GM23338 (cell line): Measurements from ENCODE around the gene MATR3. TPM values are rescaled to one million over a fixed set of nuclear protein-coding genes. Genes with fewer than 3 reads are reported as not detected.

Experiments
- ATAC-seq: fragments of 200-7000 bp; cut with Tn5 transposase; 3 replicates; pipeline ENCODE4 v1.9.1; 2020
- DNase-seq: peaks from one replicate; pipeline ENCODE4 v3.0.0-alpha.2; 2015; ENCODE audit warnings: low spot score
- H2AFZ ChIP-seq: fragments of 200-600 bp; sonication (generic); 2 replicates; pipeline ENCODE4 v1.8.0; 2016; ENCODE audit warnings: antibody characterized with exemption, mild to moderate bottlenecking, moderate library complexity
- H3F3A ChIP-seq: fragments of 200-600 bp; sonication (generic); replicated peaks from 2 replicates; pipeline ENCODE4 v1.8.0; 2017; ENCODE audit warnings: antibody characterized with exemption, mixed run types, low read depth
- H3K27ac ChIP-seq: fragments of 200-600 bp; sonication (generic); 2 replicates; pipeline ENCODE4 v1.6.1; 2016; ENCODE audit warnings: low read depth
- H3K27me3 ChIP-seq: fragments of 200-600 bp; sonication (generic); 2 replicates; pipeline ENCODE4 v1.8.0; 2016; ENCODE audit warnings: mild to moderate bottlenecking, mixed run types, moderate library complexity; ENCODE audit not compliant: insufficient read depth
- H3K36me3 ChIP-seq: fragments of 200-600 bp; sonication (generic); 2 replicates; pipeline ENCODE4 v1.8.0; 2016; ENCODE audit warnings: mild to moderate bottlenecking; ENCODE audit not compliant: insufficient read depth
- H3K4me1 ChIP-seq: fragments of 200-600 bp; sonication (generic); 2 replicates; pipeline ENCODE4 v1.8.0; 2016; ENCODE audit warnings: mild to moderate bottlenecking, moderate library complexity; ENCODE audit not compliant: insufficient read depth
- H3K4me2 ChIP-seq: fragments of 200-600 bp; sonication (generic); 2 replicates; pipeline ENCODE4 v1.7.1; 2017; ENCODE audit warnings: mixed run types
- H3K4me3 ChIP-seq: fragments of 200-600 bp; sonication (generic); 2 replicates; pipeline ENCODE4 v1.6.1; 2016; ENCODE audit warnings: mixed run types
- H3K79me2 ChIP-seq: fragments of 200-600 bp; sonication (generic); replicated peaks from 2 replicates; pipeline ENCODE4 v1.8.0; 2017; ENCODE audit warnings: mild to moderate bottlenecking; ENCODE audit not compliant: insufficient read depth
- H3K9me2 ChIP-seq: fragments of 200-600 bp; sonication (generic); 2 replicates; pipeline ENCODE4 v1.8.0; 2017; ENCODE audit not compliant: insufficient read depth
- H4K20me1 ChIP-seq: fragments of 200-600 bp; sonication (generic); replicated peaks from 2 replicates; pipeline ENCODE4 v1.8.0; 2017; ENCODE audit warnings: mild to moderate bottlenecking; ENCODE audit not compliant: insufficient read depth
- H3K27ac Mint-ChIP-seq: 2 replicates; pipeline ENCODE4 v1.8.0; 2020; ENCODE audit warnings: inconsistent platforms, mild to moderate bottlenecking, moderate library complexity, mixed read lengths
- H3K27me3 Mint-ChIP-seq: 3 replicates; pipeline ENCODE4 v1.8.0; 2022; ENCODE audit warnings: low read depth, mild to moderate bottlenecking, moderate library complexity, mixed read lengths, inconsistent platforms; ENCODE audit not compliant: insufficient read depth, poor library complexity
- H3K36me3 Mint-ChIP-seq: 3 replicates; pipeline ENCODE4 v1.8.0; 2021; ENCODE audit warnings: low read depth, mild to moderate bottlenecking, inconsistent platforms, moderate library complexity, mixed read lengths
- H3K4me1 Mint-ChIP-seq: 3 replicates; pipeline ENCODE4 v1.8.0; 2020; ENCODE audit warnings: mild to moderate bottlenecking, inconsistent platforms, mixed read lengths
- H3K4me3 Mint-ChIP-seq: 3 replicates; pipeline ENCODE4 v1.8.0; 2021; ENCODE audit warnings: moderate library complexity, mild to moderate bottlenecking, inconsistent platforms, mixed read lengths
- H3K9me3 Mint-ChIP-seq: 3 replicates; pipeline ENCODE4 v1.8.0; 2020; ENCODE audit warnings: moderate library complexity, mild to moderate bottlenecking, inconsistent platforms, mixed read lengths
- CREB1 ChIP-seq: fragments of 250-450 bp; sonication (Bioruptor Pico); IDR thresholded peaks from 2 replicates; pipeline ENCODE4 v1.5.0; 2020; ENCODE audit warnings: low read depth, mild to moderate bottlenecking, moderate library complexity
- CTCF ChIP-seq, 2 experiments: fragments of 200-600 bp in 1 of 2; sonication (generic) in 1 of 2; conservative IDR thresholded peaks; 2 replicates each; pipeline versions ENCODE4 v1.5.1 to v1.6.1; 2016 to 2017; ENCODE audit warnings: antibody characterized with exemption in 2 of 2, low read depth in 2 of 2, mild to moderate bottlenecking in 2 of 2, moderate library complexity in 1 of 2
- ETS1 ChIP-seq: IDR thresholded peaks from 2 replicates; pipeline ENCODE4 v1.6.1; 2016; ENCODE audit warnings: antibody characterized with exemption
- EZH2 ChIP-seq: fragments of 200-600 bp; sonication (generic); IDR thresholded peaks from one replicate; pipeline ENCODE4 v1.8.0; 2017; ENCODE audit warnings: antibody characterized with exemption, mild to moderate bottlenecking, low read depth; ENCODE audit not compliant: unreplicated experiment
- EZH2phosphoT487 ChIP-seq: fragments of 200-600 bp; sonication (generic); IDR thresholded peaks from one replicate; pipeline ENCODE4 v1.8.1; 2018; ENCODE audit warnings: antibody characterized with exemption; ENCODE audit not compliant: unreplicated experiment
- JUNB ChIP-seq: IDR thresholded peaks from one replicate; pipeline ENCODE4 v1.6.1; 2016; ENCODE audit warnings: antibody characterized with exemption; ENCODE audit not compliant: unreplicated experiment
- NANOG ChIP-seq: IDR thresholded peaks from 2 replicates; pipeline ENCODE4 v1.6.1; 2016; ENCODE audit warnings: antibody characterized with exemption, borderline replicate concordance
- POLR2AphosphoS5 ChIP-seq: IDR thresholded peaks from 2 replicates; pipeline ENCODE4 v1.6.1; 2016; ENCODE audit warnings: antibody characterized with exemption, low read depth
- REST ChIP-seq: IDR thresholded peaks from one replicate; pipeline ENCODE4 v1.6.1; 2018; ENCODE audit warnings: antibody characterized with exemption; ENCODE audit not compliant: unreplicated experiment
- STAT1 ChIP-seq: IDR thresholded peaks from one replicate; pipeline ENCODE4 v1.6.1; 2016; ENCODE audit warnings: antibody characterized with exemption; ENCODE audit not compliant: unreplicated experiment
- ZNF114 ChIP-seq: fragments of 250-450 bp; sonication (Bioruptor Pico); IDR thresholded peaks from 2 replicates; pipeline ENCODE4 v1.5.0; 2020; ENCODE audit warnings: mild to moderate bottlenecking, moderate library complexity
- ZNF331 ChIP-seq: fragments of 250-450 bp; sonication (Bioruptor Pico); IDR thresholded peaks from 2 replicates; pipeline ENCODE4 v1.5.0; 2020; ENCODE audit warnings: low read depth, mild to moderate bottlenecking, moderate library complexity
- ZNF462 ChIP-seq: fragments of 250-450 bp; sonication (Bioruptor Pico); IDR thresholded peaks from 2 replicates; pipeline ENCODE4 v1.5.0; 2020; ENCODE audit warnings: mild to moderate bottlenecking, moderate library complexity
- polyA plus RNA-seq: library from polyadenylated mRNA; unstranded; fragments of >200 nt; fragmentation: Nextera tagmentation; extraction: Ambion mirVana; gene quantifications from 2 replicates; pipeline ENCODE4 v1.2.1, GENCODE V29; 2016
- total RNA-seq: library from RNA; depleted of rRNA; stranded (reverse); fragments of >200 nt; shearing (Covaris generic); gene quantifications from 2 replicates; pipeline ENCODE4 v1.2.3, GENCODE V29; 2014

MATR3 gene
- total and polyA plus RNA-seq, 2 experiments from 2014 or later, result 278 to 506 TPM

GRCh38 chr5:139263536-139263935 is 30.0 kb upstream of the MATR3 start:
- Histone ChIP-seq H3K27ac (no peak overlapping the region), H3K4me2 (no peak overlapping the region), H3K27me3 (no peaks in the 10 kb centered on the region), H3K4me3 (no peak overlapping the region), H3F3A (0 out of 2 replicates have a peak, but pooled peaks cover 3% of the 10 kb centered on the region), H3K36me3 (no peaks in the 10 kb centered on the region), H3K79me2 (no peaks in the 10 kb centered on the region), H3K9me2 (peaks cover under 1% of the 10 kb centered on the region; the same call in 1 of the 2 replicates), H2AFZ (0 out of 2 replicates have a peak overlapping the region, but pooled peaks have one; percentile 78), H3K4me1 (peaks cover 4% of the 10 kb centered on the region; the same call in 1 of the 2 replicates), H4K20me1 (no peaks in the 10 kb centered on the region)
- Mint-ChIP-seq H3K36me3 (no peaks in the 10 kb centered on the region), H3K4me3 (no peak overlapping the region), H3K27me3 (peaks cover 9% of the 10 kb centered on the region), H3K4me1 (peaks cover 19% of the 10 kb centered on the region), H3K27ac (no peak overlapping the region), H3K9me3 (no peaks in the 10 kb centered on the region)
- DNase-seq (no peak), ATAC-seq (no peak)
- TF ChIP-seq ZNF114 (CRISPR knock-in tag), result no peak
- no peak for TF ChIP-seq POLR2AphosphoS5
- TF ChIP-seq CREB1 (CRISPR knock-in tag), result no peak
- no peak for TF ChIP-seq STAT1
- TF ChIP-seq CTCF (conservative IDR thresholded peaks at IDR 0.05; ENCODE audit: low read depth in 2 of 2), result no peak
- TF ChIP-seq ETS1, result no peak
- TF ChIP-seq NANOG, result no peak
- no peak for TF ChIP-seq ZNF331 (CRISPR knock-in tag)
- no peak for TF ChIP-seq ZNF462
- TF ChIP-seq EZH2phosphoT487, result no peak
- TF ChIP-seq EZH2, result no peak
- no peak for TF ChIP-seq REST
- TF ChIP-seq JUNB, result no peak
